ENCODE measurements around the gene SGCA. TPM values are rescaled to one million over a fixed set of nuclear protein-coding genes. Genes with fewer than 3 reads are reported as not detected.

The SGCA gene
- total and polyA plus RNA-seq, 2 of the 13 experiments (the other 11 are each of a cell fraction or from before 2014, with no cell fraction given) = not detected

DNA sequence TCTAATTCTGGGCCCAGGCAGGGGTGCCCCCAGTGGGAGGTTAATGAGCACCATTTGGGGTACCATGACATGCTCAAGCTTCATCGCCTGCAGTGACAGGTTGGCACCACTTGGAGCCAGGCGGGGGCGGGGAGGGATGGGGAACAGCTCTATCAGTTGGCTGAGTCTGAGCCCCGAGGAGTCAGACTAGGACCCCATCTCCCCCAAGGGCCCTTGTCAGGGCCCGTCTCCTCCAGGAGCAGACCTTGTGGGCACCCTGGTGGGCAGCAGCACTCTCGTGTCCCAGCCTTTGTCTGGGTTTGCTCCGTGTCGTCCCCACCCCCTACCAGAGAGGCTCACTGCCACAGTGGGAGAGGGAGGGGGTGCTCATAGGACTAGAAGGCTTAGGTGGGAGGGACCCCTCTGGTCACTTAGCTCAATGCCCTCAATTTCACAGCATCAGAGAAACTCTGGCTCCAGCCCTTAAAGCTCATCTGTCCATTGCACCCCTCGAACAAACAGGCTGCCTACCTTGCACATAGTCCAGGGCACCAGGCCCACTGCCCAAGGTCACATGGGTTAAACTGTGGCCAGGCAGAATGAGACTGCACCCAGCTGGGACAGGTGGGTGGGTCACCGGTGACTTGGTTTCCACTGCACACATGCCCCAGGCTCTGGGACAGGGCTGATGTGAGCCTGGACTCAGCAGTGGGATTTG is 19.4 kb upstream of the SGCA start (continued):
- TF ChIP-seq, protein P1, sequence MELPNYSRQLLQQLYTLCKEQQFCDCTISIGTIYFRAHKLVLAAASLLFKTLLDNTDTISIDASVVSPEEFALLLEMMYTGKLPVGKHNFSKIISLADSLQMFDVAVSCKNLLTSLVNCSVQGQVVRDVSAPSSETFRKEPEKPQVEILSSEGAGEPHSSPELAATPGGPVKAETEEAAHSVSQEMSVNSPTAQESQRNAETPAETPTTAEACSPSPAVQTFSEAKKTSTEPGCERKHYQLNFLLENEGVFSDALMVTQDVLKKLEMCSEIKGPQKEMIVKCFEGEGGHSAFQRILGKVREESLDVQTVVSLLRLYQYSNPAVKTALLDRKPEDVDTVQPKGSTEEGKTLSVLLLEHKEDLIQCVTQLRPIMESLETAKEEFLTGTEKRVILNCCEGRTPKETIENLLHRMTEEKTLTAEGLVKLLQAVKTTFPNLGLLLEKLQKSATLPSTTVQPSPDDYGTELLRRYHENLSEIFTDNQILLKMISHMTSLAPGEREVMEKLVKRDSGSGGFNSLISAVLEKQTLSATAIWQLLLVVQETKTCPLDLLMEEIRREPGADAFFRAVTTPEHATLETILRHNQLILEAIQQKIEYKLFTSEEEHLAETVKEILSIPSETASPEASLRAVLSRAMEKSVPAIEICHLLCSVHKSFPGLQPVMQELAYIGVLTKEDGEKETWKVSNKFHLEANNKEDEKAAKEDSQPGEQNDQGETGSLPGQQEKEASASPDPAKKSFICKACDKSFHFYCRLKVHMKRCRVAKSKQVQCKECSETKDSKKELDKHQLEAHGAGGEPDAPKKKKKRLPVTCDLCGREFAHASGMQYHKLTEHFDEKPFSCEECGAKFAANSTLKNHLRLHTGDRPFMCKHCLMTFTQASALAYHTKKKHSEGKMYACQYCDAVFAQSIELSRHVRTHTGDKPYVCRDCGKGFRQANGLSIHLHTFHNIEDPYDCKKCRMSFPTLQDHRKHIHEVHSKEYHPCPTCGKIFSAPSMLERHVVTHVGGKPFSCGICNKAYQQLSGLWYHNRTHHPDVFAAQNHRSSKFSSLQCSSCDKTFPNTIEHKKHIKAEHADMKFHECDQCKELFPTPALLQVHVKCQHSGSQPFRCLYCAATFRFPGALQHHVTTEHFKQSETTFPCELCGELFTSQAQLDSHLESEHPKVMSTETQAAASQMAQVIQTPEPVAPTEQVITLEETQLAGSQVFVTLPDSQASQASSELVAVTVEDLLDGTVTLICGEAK (IDR thresholded peaks at IDR 0.05) = no peak
- TF ChIP-seq, protein P1 (CRISPR knock-in tag; IDR thresholded peaks at IDR 0.05) = 0 out of 2 replicates have a peak, but pooled peaks have one; percentile 53
- 0 out of 2 replicates have a peak, but pooled peaks have one; percentile 32 for TF ChIP-seq ZNF280B (CRISPR knock-in tag; IDR thresholded peaks at IDR 0.05; ENCODE audit: borderline replicate concordance)
- peak; percentile 81; the same call in 1 of the 2 replicates for TF ChIP-seq HIC2 (CRISPR knock-in tag; IDR thresholded peaks at IDR 0.05; ENCODE audit: low read depth)
- TF ChIP-seq HIVEP1 (CRISPR knock-in tag; IDR thresholded peaks at IDR 0.05) = no peak
- TF ChIP-seq NR2F6 (IDR thresholded peaks at IDR 0.05) = no peak
- TF ChIP-seq NR2F6 (CRISPR knock-in tag; IDR thresholded peaks at IDR 0.05) = no peak
- no peak for TF ChIP-seq ZNF160 (CRISPR knock-in tag; IDR thresholded peaks at IDR 0.05)
- no peak for TF ChIP-seq ZNF441 (CRISPR knock-in tag; IDR thresholded peaks at IDR 0.05; ENCODE audit: borderline replicate concordance)
- no peak for TF ChIP-seq ZMYM4 (CRISPR knock-in tag; IDR thresholded peaks at IDR 0.05)
- no peak for TF ChIP-seq ETS1 (CRISPR knock-in tag; IDR thresholded peaks at IDR 0.05)
